Measurements from ENCODE around the gene BCKDHA. TPM values are rescaled to one million over a fixed set of nuclear protein-coding genes. Genes with fewer than 3 reads are reported as not detected.
"Not testable (repeated sequence)": the region's sequence is repeated elsewhere in the genome, so short reads cannot be mapped to it uniquely, and the experiment has no call there.

Gene BCKDHA
- total RNA-seq, 2 experiments from 2014 or later = 12.2 to 13.1 TPM

- Histone ChIP-seq H3K4me1 (ENCODE audit: insufficient read depth, low read length) (peaks cover 4% of the 10 kb centered on the region), H3K4me3 (ENCODE audit: low read length) (no peak overlapping the region)
- CTCF ChIA-PET = no interaction called here
Observed at GRCh38 chr19:41369769-41370168, 27.8 kb upstream of the BCKDHA start.

GRCh38 chr19:41371119-41371518 lies 26.5 kb upstream of the BCKDHA start:
- H3K36me3 ChIP-seq (ENCODE audit: insufficient read depth, low read length); H3K4me3 ChIP-seq (ENCODE audit: low read length); DNase-seq; H3K27ac ChIP-seq (ENCODE audit: low read depth in 1 of 2, low read length in 2 of 2); H3K36me3 Mint-ChIP-seq (ENCODE audit: low read depth); H3K4me1 Mint-ChIP-seq (ENCODE audit: low read depth); H3K9me3 Mint-ChIP-seq; CTCF ChIA-PET; H3K9me3 ChIP-seq (ENCODE audit: control insufficient read depth in 1 of 2, insufficient read depth in 1 of 2, low read length in 2 of 2); H3K27ac Mint-ChIP-seq; H3K4me3 Mint-ChIP-seq; ATAC-seq (ENCODE audit: poor library complexity); H3K27me3 ChIP-seq (ENCODE audit: control insufficient read depth in 1 of 2, insufficient read depth in 2 of 2, low read length in 2 of 2); H3K27me3 Mint-ChIP-seq; H3K4me1 ChIP-seq (ENCODE audit: insufficient read depth, low read length); intact Hi-C loops (cut with DNase I, micrococcal nuclease): not testable (repeated sequence)
- POLR2A ChIA-PET = interaction anchor here (0.6 kb wide), 1 partner anchor 19 kb away, joined by 4 read pairs; no protein-coding TSS in a partner anchor

More at GRCh38 chr19:41369769-41370168, 27.8 kb upstream of the BCKDHA start:
- H3K9me3 Mint-ChIP-seq = no peaks in the 10 kb centered on the region
- TF ChIP-seq CTCF (IDR thresholded peaks at IDR 0.05) = no peak
- intact Hi-C loops (cut with DNase I, micrococcal nuclease) = no loop called here
- no peaks in the 10 kb centered on the region for H3K27me3 Mint-ChIP-seq
- no peak overlapping the region for H3K4me3 Mint-ChIP-seq
- H3K4me1 Mint-ChIP-seq (ENCODE audit: low read depth) = no peaks in the 10 kb centered on the region
- Histone ChIP-seq H3K9me3 (ENCODE audit: control insufficient read depth in 1 of 2, insufficient read depth in 1 of 2, low read length in 2 of 2) (no peaks in the 10 kb centered on the region), H3K36me3 (ENCODE audit: insufficient read depth, low read length) (no peaks in the 10 kb centered on the region), H3K27me3 (ENCODE audit: control insufficient read depth in 1 of 2, insufficient read depth in 2 of 2, low read length in 2 of 2) (no peaks in the 10 kb centered on the region), H3K27ac (ENCODE audit: low read depth in 1 of 2, low read length in 2 of 2) (no peak overlapping the region)
- POLR2A ChIA-PET = no interaction called here
- H3K27ac Mint-ChIP-seq = no peak overlapping the region
- no peaks in the 10 kb centered on the region for H3K36me3 Mint-ChIP-seq (ENCODE audit: low read depth)
- ATAC-seq (ENCODE audit: poor library complexity) (no peak), DNase-seq (no peak)

- Histone ChIP-seq H3K4me3 (ENCODE audit: low read length) (no peak overlapping the region), H3K36me3 (ENCODE audit: insufficient read depth, low read length) (no peaks in the 10 kb centered on the region), H3K9me3 (ENCODE audit: control insufficient read depth in 1 of 2, insufficient read depth in 1 of 2, low read length in 2 of 2) (no peaks in the 10 kb centered on the region), H3K4me1 (ENCODE audit: insufficient read depth, low read length) (peaks cover 11% of the 10 kb centered on the region), H3K27me3 (ENCODE audit: control insufficient read depth in 1 of 2, insufficient read depth in 2 of 2, low read length in 2 of 2) (no peaks in the 10 kb centered on the region), H3K27ac (ENCODE audit: low read depth in 1 of 2, low read length in 2 of 2) (no peak overlapping the region)
- H3K9me3 Mint-ChIP-seq = no peaks in the 10 kb centered on the region
- H3K27me3 Mint-ChIP-seq = no peaks in the 10 kb centered on the region
- ChIA-PET CTCF (no interaction called here), POLR2A (interaction anchor here (0.6 kb wide), 1 partner anchor 19 kb away, joined by 4 read pairs; no protein-coding TSS in a partner anchor)
- H3K4me3 Mint-ChIP-seq = no peak overlapping the region
- ATAC-seq (ENCODE audit: poor library complexity) (no peak), DNase-seq (no peak)
- H3K27ac Mint-ChIP-seq = no peak overlapping the region
- no peaks in the 10 kb centered on the region for H3K36me3 Mint-ChIP-seq (ENCODE audit: low read depth)
- H3K4me1 Mint-ChIP-seq (ENCODE audit: low read depth) = peaks cover 6% of the 10 kb centered on the region
- TF ChIP-seq CTCF (IDR thresholded peaks at IDR 0.05) = no peak
- intact Hi-C loops (cut with DNase I, micrococcal nuclease) = no loop called here
Observed at GRCh38 chr19:41371541-41371940, 26.1 kb upstream of the BCKDHA start.

- H3K36me3 Mint-ChIP-seq (ENCODE audit: low read depth) = no peaks in the 10 kb centered on the region
- Histone ChIP-seq H3K27me3 (ENCODE audit: control insufficient read depth in 1 of 2, insufficient read depth in 2 of 2, low read length in 2 of 2) (no peaks in the 10 kb centered on the region), H3K4me1 (ENCODE audit: insufficient read depth, low read length) (peaks cover 20% of the 10 kb centered on the region), H3K9me3 (ENCODE audit: control insufficient read depth in 1 of 2, insufficient read depth in 1 of 2, low read length in 2 of 2) (no peaks in the 10 kb centered on the region), H3K27ac (ENCODE audit: low read depth in 1 of 2, low read length in 2 of 2) (no peak overlapping the region), H3K36me3 (ENCODE audit: insufficient read depth, low read length) (no peaks in the 10 kb centered on the region), H3K4me3 (ENCODE audit: low read length) (no peak overlapping the region)
- no peak for TF ChIP-seq CTCF (IDR thresholded peaks at IDR 0.05)
- H3K4me1 Mint-ChIP-seq (ENCODE audit: low read depth) = peaks cover 14% of the 10 kb centered on the region
- intact Hi-C loops (cut with DNase I, micrococcal nuclease) = no loop called here
- H3K27me3 Mint-ChIP-seq = no peaks in the 10 kb centered on the region
- H3K4me3 Mint-ChIP-seq = no peak overlapping the region
- no peak for ATAC-seq (ENCODE audit: poor library complexity)
- CTCF ChIA-PET = no interaction called here
- DNase-seq = no peak
- no peak overlapping the region for H3K27ac Mint-ChIP-seq
- H3K9me3 Mint-ChIP-seq = no peaks in the 10 kb centered on the region
- POLR2A ChIA-PET = interaction anchor here (0.9 kb wide), 1 partner anchor 8 kb away, joined by 3 read pairs; the partner anchor contains the start of gene B9D2
Observed at GRCh38 chr19:41372501-41372900, 25.1 kb upstream of the BCKDHA start.

All from CD4-positive, alpha-beta T cell (primary cell).